Neural progenitor cell (in vitro differentiated cells): ENCODE results near the gene COX6A2. TPM values are rescaled to one million over a fixed set of nuclear protein-coding genes. Genes with fewer than 3 reads are reported as not detected.

Experiments
- DNase-seq: peaks from one replicate; pipeline ENCODE4 v3.0.0-alpha.2; 2016; ENCODE audit warnings: low spot score
- H2AFZ ChIP-seq: fragments of 200-600 bp; sonication (generic); replicated peaks from 2 replicates; pipeline ENCODE4 v1.6.1; 2016; ENCODE audit warnings: antibody characterized with exemption
- H3F3A ChIP-seq: fragments of 200-600 bp; sonication (generic); 2 replicates; pipeline ENCODE4 v1.6.1; 2016; ENCODE audit warnings: antibody characterized with exemption, low read depth
- H3K27ac ChIP-seq: fragments of 200-600 bp; sonication (generic); 2 replicates; pipeline ENCODE4 v1.5.1; 2016; ENCODE audit warnings: mild to moderate bottlenecking
- H3K27me3 ChIP-seq: fragments of 200-600 bp; sonication (generic); 2 replicates; pipeline ENCODE4 v1.6.1; 2016; ENCODE audit warnings: mild to moderate bottlenecking, moderate library complexity
- H3K36me3 ChIP-seq: fragments of 200-600 bp; sonication (generic); 2 replicates; pipeline ENCODE4 v1.5.1; 2016
- H3K4me1 ChIP-seq: fragments of 200-600 bp; sonication (generic); 2 replicates; pipeline ENCODE4 v1.6.1; 2016; ENCODE audit warnings: mixed run types
- H3K4me2 ChIP-seq: fragments of 200-600 bp; sonication (generic); 2 replicates; pipeline ENCODE4 v1.6.1; 2016
- H3K4me3 ChIP-seq: fragments of 200-600 bp; sonication (generic); 2 replicates; pipeline ENCODE4 v1.5.1; 2016
- H3K79me2 ChIP-seq: fragments of 200-600 bp; sonication (generic); 2 replicates; pipeline ENCODE4 v1.6.1; 2016; ENCODE audit warnings: low read depth
- H3K9ac ChIP-seq: fragments of 200-600 bp; sonication (generic); 2 replicates; pipeline ENCODE4 v1.6.1; 2016
- H3K9me3 ChIP-seq: fragments of 200-600 bp; sonication (generic); 2 replicates; pipeline ENCODE4 v1.5.1; 2016; ENCODE audit warnings: low read depth
- H4K20me1 ChIP-seq: fragments of 200-600 bp; sonication (generic); 2 replicates; pipeline ENCODE4 v1.6.1; 2016; ENCODE audit warnings: low read depth
- H3K27ac Mint-ChIP-seq: 3 replicates; pipeline ENCODE4 v1.8.0; 2021; ENCODE audit warnings: mixed read lengths
- H3K27me3 Mint-ChIP-seq: 2 replicates; pipeline ENCODE4 v1.8.0; 2022; ENCODE audit warnings: low read depth, mild to moderate bottlenecking, inconsistent platforms, moderate library complexity, mixed read lengths; ENCODE audit not compliant: insufficient read depth
- H3K36me3 Mint-ChIP-seq: 3 replicates; pipeline ENCODE4 v1.8.0; 2021; ENCODE audit warnings: mixed read lengths
- H3K4me1 Mint-ChIP-seq: 3 replicates; pipeline ENCODE4 v1.8.0; 2021; ENCODE audit warnings: mixed read lengths
- H3K4me3 Mint-ChIP-seq: 3 replicates; pipeline ENCODE4 v1.8.0; 2021; ENCODE audit warnings: mild to moderate bottlenecking, moderate library complexity, mixed read lengths
- H3K9me3 Mint-ChIP-seq: 3 replicates; pipeline ENCODE4 v1.8.0; 2020; ENCODE audit warnings: mixed read lengths
- CTCF ChIP-seq: fragments of 200-600 bp; sonication (generic); IDR thresholded peaks from 2 replicates; pipeline ENCODE4 v1.5.1; 2017; ENCODE audit warnings: antibody characterized with exemption, mild to moderate bottlenecking
- EZH2 ChIP-seq: fragments of 200-600 bp; sonication (generic); IDR thresholded peaks from 2 replicates; pipeline ENCODE4 v1.6.1; 2017; ENCODE audit warnings: antibody characterized with exemption, mild to moderate bottlenecking, moderate library complexity
- EZH2phosphoT487 ChIP-seq: fragments of 200-600 bp; sonication (generic); IDR thresholded peaks from 2 replicates; pipeline ENCODE4 v1.6.1; 2017; ENCODE audit warnings: antibody characterized with exemption
- total RNA-seq: library from RNA; depleted of rRNA; stranded (reverse); fragments of >200 nt; gene quantifications from 2 replicates; pipeline ENCODE4 v1.2.3, GENCODE V29; 2015; ENCODE audit warnings: low replicate concordance

COX6A2 gene
- total RNA-seq, 1 donor from 2014 or later = not detected

GRCh38 chr16:31453255-31454204 is 25.4 kb upstream of the COX6A2 start:
- Mint-ChIP-seq H3K4me1 (peaks cover 45% of the 10 kb centered on the region), H3K36me3 (no peaks in the 10 kb centered on the region), H3K27ac (peak overlapping the region; percentile 12), H3K9me3 (no peaks in the 10 kb centered on the region), H3K4me3 (peak overlapping the region; percentile 28), H3K27me3 (peaks cover 2% of the 10 kb centered on the region)
- H3K79me2 ChIP-seq = peaks cover 34% of the 10 kb centered on the region
- no peak overlapping the region for H2AFZ ChIP-seq
- peak; percentile 48 for DNase-seq
- H3K9me3 ChIP-seq = no peaks in the 10 kb centered on the region
- no peak for TF ChIP-seq EZH2
- TF ChIP-seq CTCF = no peak
- TF ChIP-seq EZH2phosphoT487 = no peak
- peaks cover 37% of the 10 kb centered on the region for H3F3A ChIP-seq
- H3K4me1 ChIP-seq = peaks cover 26% of the 10 kb centered on the region
- H3K27ac ChIP-seq = no peak overlapping the region
- peak overlapping the region; percentile 24 for H3K4me2 ChIP-seq
- H3K9ac ChIP-seq = no peak overlapping the region
- H4K20me1 ChIP-seq = peaks cover 60% of the 10 kb centered on the region
- H3K36me3 ChIP-seq = no peaks in the 10 kb centered on the region
- no peaks in the 10 kb centered on the region for H3K27me3 ChIP-seq
- H3K4me3 ChIP-seq = no peak overlapping the region

GRCh38 chr16:31452631-31453106 is 24.5 kb upstream of the COX6A2 start:
- no peak overlapping the region for H3K4me3 ChIP-seq
- DNase-seq = no peak
- no peak overlapping the region for H3K4me3 Mint-ChIP-seq
- H3K9ac ChIP-seq = no peak overlapping the region
- H4K20me1 ChIP-seq = peaks cover 51% of the 10 kb centered on the region
- H3F3A ChIP-seq = peaks cover 28% of the 10 kb centered on the region
- H3K27ac ChIP-seq = no peak overlapping the region
- H3K27ac Mint-ChIP-seq = peak overlapping the region; percentile 76
- TF ChIP-seq CTCF (no peak), EZH2phosphoT487 (no peak), EZH2 (no peak)
- peaks cover 2% of the 10 kb centered on the region for H3K27me3 Mint-ChIP-seq
- no peaks in the 10 kb centered on the region for H3K36me3 ChIP-seq
- no peak overlapping the region for H3K4me2 ChIP-seq
- peaks cover 26% of the 10 kb centered on the region for H3K79me2 ChIP-seq
- no peaks in the 10 kb centered on the region for H3K27me3 ChIP-seq
- H2AFZ ChIP-seq = no peak overlapping the region
- H3K4me1 ChIP-seq = peaks cover 23% of the 10 kb centered on the region
- H3K4me1 Mint-ChIP-seq = peaks cover 39% of the 10 kb centered on the region
- no peaks in the 10 kb centered on the region for H3K9me3 ChIP-seq
- H3K9me3 Mint-ChIP-seq = no peaks in the 10 kb centered on the region
- no peaks in the 10 kb centered on the region for H3K36me3 Mint-ChIP-seq

GRCh38 chr16:31451681-31452351 is 23.7 kb upstream of the COX6A2 start:
- no peak overlapping the region for H3K4me3 Mint-ChIP-seq
- Histone ChIP-seq H3K27ac (no peak overlapping the region), H3K9ac (no peak overlapping the region), H3F3A (peaks cover 24% of the 10 kb centered on the region), H3K4me3 (no peak overlapping the region), H3K4me1 (peaks cover 20% of the 10 kb centered on the region), H3K9me3 (no peaks in the 10 kb centered on the region), H3K36me3 (no peaks in the 10 kb centered on the region), H2AFZ (no peak overlapping the region), H3K4me2 (peak overlapping the region; percentile 32), H4K20me1 (peaks cover 42% of the 10 kb centered on the region), H3K79me2 (peaks cover 17% of the 10 kb centered on the region), H3K27me3 (no peaks in the 10 kb centered on the region)
- H3K36me3 Mint-ChIP-seq = no peaks in the 10 kb centered on the region
- TF ChIP-seq EZH2 = no peak
- TF ChIP-seq CTCF = peak; percentile 65
- peak; percentile 79 for DNase-seq
- H3K9me3 Mint-ChIP-seq = no peaks in the 10 kb centered on the region
- H3K4me1 Mint-ChIP-seq = peaks cover 38% of the 10 kb centered on the region
- peaks cover 2% of the 10 kb centered on the region for H3K27me3 Mint-ChIP-seq
- H3K27ac Mint-ChIP-seq = peak overlapping the region; percentile 87
